WERI-Rb-1 (cell line): ENCODE measurements around the gene BRIP1.

Source experiments
- DNase-seq: peaks from one replicate; pipeline ENCODE4 v3.0.0-alpha.2; 2020
- H3K27ac ChIP-seq: fragments of 250-450 bp; sonication (Bioruptor Pico); 2 replicates; pipeline ENCODE4 v1.5.1; 2020; ENCODE audit warnings: mild to moderate bottlenecking, moderate library complexity
- H3K27me3 ChIP-seq: fragments of 250-450 bp; sonication (Bioruptor Pico); 2 replicates; pipeline ENCODE4 v1.5.1; 2021; ENCODE audit warnings: mild to moderate bottlenecking, low read depth, moderate library complexity; ENCODE audit not compliant: insufficient read depth, severe bottlenecking
- H3K36me3 ChIP-seq: fragments of 250-450 bp; sonication (Bioruptor Pico); 2 replicates; pipeline ENCODE4 v1.5.1; 2020; ENCODE audit warnings: mild to moderate bottlenecking, moderate library complexity
- H3K4me3 ChIP-seq: 2 replicates; pipeline ENCODE4 v1.5.1; 2011; ENCODE audit warnings: low read depth, mild to moderate bottlenecking, control low read depth, low read length
- H3K9me3 ChIP-seq: fragments of 250-450 bp; sonication (Bioruptor Pico); 2 replicates; pipeline ENCODE4 v1.5.1; 2021; ENCODE audit warnings: mild to moderate bottlenecking, moderate library complexity; ENCODE audit not compliant: severe bottlenecking
- CTCF ChIP-seq: IDR thresholded peaks from 2 replicates; pipeline ENCODE4 v1.5.1; 2011; ENCODE audit warnings: low read depth, mild to moderate bottlenecking, control low read depth, inconsistent platforms, low read length

BRIP1 gene

GRCh38 chr17:61662741-61663140 lies 200.6 kb downstream of the BRIP1 start:
- Histone ChIP-seq H3K27me3 (no peaks in the 10 kb centered on the region), H3K27ac (no peak overlapping the region), H3K36me3 (no peaks in the 10 kb centered on the region), H3K9me3 (peaks cover 6% of the 10 kb centered on the region), H3K4me3 (no peak overlapping the region)
- DNase-seq, result no peak
- no peak for TF ChIP-seq CTCF

- no peak for TF ChIP-seq CTCF
- no peaks in the 10 kb centered on the region for H3K36me3 ChIP-seq
- no peak for DNase-seq
- H3K27me3 ChIP-seq, result no peaks in the 10 kb centered on the region
- H3K4me3 ChIP-seq, result no peak overlapping the region
- H3K9me3 ChIP-seq, result peaks cover 6% of the 10 kb centered on the region
- H3K27ac ChIP-seq, result no peak overlapping the region
These were observed 201.1 kb downstream of the BRIP1 start for GRCh38 chr17:61662186-61662585.

GRCh38 chr17:61660746-61661485 lies 202.4 kb downstream of the BRIP1 start:
- Histone ChIP-seq H3K27ac (no peak overlapping the region), H3K36me3 (no peaks in the 10 kb centered on the region), H3K27me3 (no peaks in the 10 kb centered on the region), H3K4me3 (no peak overlapping the region), H3K9me3 (peaks cover 6% of the 10 kb centered on the region)
- no peak for TF ChIP-seq CTCF
- DNase-seq, result no peak

GRCh38 chr17:61659437-61659836 lies 203.9 kb downstream of the BRIP1 start:
- H3K27me3 ChIP-seq, result no peaks in the 10 kb centered on the region
- H3K9me3 ChIP-seq, result peaks cover 3% of the 10 kb centered on the region
- no peak overlapping the region for H3K27ac ChIP-seq
- DNase-seq, result no peak
- no peak for TF ChIP-seq CTCF
- no peak overlapping the region for H3K4me3 ChIP-seq
- no peaks in the 10 kb centered on the region for H3K36me3 ChIP-seq

- Histone ChIP-seq H3K9me3 (no peaks in the 10 kb centered on the region), H3K36me3 (no peaks in the 10 kb centered on the region), H3K27ac (no peak overlapping the region), H3K27me3 (no peaks in the 10 kb centered on the region), H3K4me3 (no peak overlapping the region)
- no peak for DNase-seq
- TF ChIP-seq CTCF, result no peak
These were observed 205.1 kb downstream of the BRIP1 start for GRCh38 chr17:61658183-61658582.

- H3K27me3 ChIP-seq, result no peaks in the 10 kb centered on the region
- H3K9me3 ChIP-seq, result no peaks in the 10 kb centered on the region
- DNase-seq, result no peak
- no peak for TF ChIP-seq CTCF
- no peaks in the 10 kb centered on the region for H3K36me3 ChIP-seq
- H3K27ac ChIP-seq, result no peak overlapping the region
- H3K4me3 ChIP-seq, result no peak overlapping the region
These were observed 206.0 kb downstream of the BRIP1 start for GRCh38 chr17:61657338-61657737.
